Naive B cell (primary cell): ENCODE measurements around the gene KIRREL3. TPM values are rescaled to one million over a fixed set of nuclear protein-coding genes. Genes with fewer than 3 reads are reported as not detected.

Experiments used
- ATAC-seq, 2 donors: fragments of 150-1000 bp; cut with Tn5 transposase; 2 replicates each; pipeline ENCODE4 v1.10.0; 2021; ENCODE audit warnings: low read depth in 2 of 2, mild to moderate bottlenecking in 2 of 2, moderate library complexity in 2 of 2
- DNase-seq: peaks from one replicate; pipeline ENCODE4 v3.0.0; 2022
- H3K27ac Mint-ChIP-seq, 6 donors: one replicate each; pipeline ENCODE4 v1.8.0; 2020 to 2022; ENCODE audit warnings: mild to moderate bottlenecking in 6 of 6, mixed read lengths in 6 of 6, moderate library complexity in 5 of 6, inconsistent platforms in 2 of 6
- H3K27me3 Mint-ChIP-seq, 3 donors: one replicate each; pipeline ENCODE4 v1.8.0; 2021 to 2022; ENCODE audit warnings: mixed read lengths in 3 of 3, mild to moderate bottlenecking in 1 of 3
- H3K36me3 Mint-ChIP-seq, 2 donors: one replicate each; pipeline ENCODE4 v1.8.0; 2020 to 2022; ENCODE audit warnings: mixed read lengths in 2 of 2, inconsistent platforms in 1 of 2, mild to moderate bottlenecking in 1 of 2
- H3K4me1 Mint-ChIP-seq, 3 donors: one replicate each; pipeline ENCODE4 v1.8.0; 2020 to 2022; ENCODE audit warnings: mixed read lengths in 3 of 3, inconsistent platforms in 1 of 3, mild to moderate bottlenecking in 1 of 3, moderate library complexity in 1 of 3
- H3K4me3 Mint-ChIP-seq, 8 donors: one replicate each; pipeline ENCODE4 v1.8.0; 2020 to 2022; ENCODE audit warnings: mild to moderate bottlenecking in 8 of 8, mixed read lengths in 8 of 8, moderate library complexity in 8 of 8, inconsistent platforms in 2 of 8
- H3K9me3 Mint-ChIP-seq, 7 donors: one replicate each; pipeline ENCODE4 v1.8.0; 2020 to 2022; ENCODE audit warnings: mixed read lengths in 7 of 7, mild to moderate bottlenecking in 5 of 7, inconsistent platforms in 2 of 7, moderate library complexity in 1 of 7
- polyA plus RNA-seq, 6 donors: library from polyadenylated mRNA; unstranded; fragments of 300-500 nt; fragmentation: Illumina TruSeq; gene quantifications; one replicate each; pipeline ENCODE4 v1.2.3, GENCODE V29; 2021; ENCODE audit warnings: low read depth in 6 of 6

KIRREL3 gene
- polyA plus RNA-seq, 6 donors from 2014 or later = not detected

DNA sequence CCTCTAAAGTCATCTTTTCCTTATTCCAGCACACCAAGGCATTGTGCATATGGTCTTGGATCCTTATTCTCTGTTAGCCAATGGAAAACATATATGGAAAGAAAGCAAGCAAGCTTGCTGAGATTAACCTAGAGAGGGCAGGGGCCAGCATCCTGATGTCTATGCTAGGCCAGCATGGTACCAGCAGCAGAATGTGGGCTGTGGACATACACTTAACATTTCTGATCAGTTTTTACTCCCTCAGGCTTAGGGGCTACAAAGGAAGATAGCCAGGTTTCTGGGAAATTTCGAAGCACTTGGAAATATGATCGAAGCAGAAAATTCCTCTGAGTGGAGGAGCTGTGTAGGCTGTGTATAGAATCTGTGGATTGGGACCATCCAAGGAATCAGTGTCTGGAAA is 578.1 kb downstream of the KIRREL3 start:
- H3K4me1 Mint-ChIP-seq = peaks cover 17 to 26% (median 22%) of the 10 kb centered on the region in 3 donors
- peaks cover 7 to 12% (median 10%) of the 10 kb centered on the region in 3 donors for H3K27me3 Mint-ChIP-seq
- no peaks in the 10 kb centered on the region for H3K36me3 Mint-ChIP-seq
- H3K27ac Mint-ChIP-seq = peak overlapping the region in 2 of 6 donors; percentile 37 to 50
- ATAC-seq (no peak), DNase-seq (no peak)
- H3K4me3 Mint-ChIP-seq = no peak overlapping the region
- H3K9me3 Mint-ChIP-seq = no peaks in the 10 kb centered on the region

GRCh38 chr11:126421271-126421671 is 579.3 kb downstream of the KIRREL3 start:
- DNase-seq (no peak), ATAC-seq (no peak)
- Mint-ChIP-seq H3K27ac (no peak overlapping the region), H3K9me3 (no peaks in the 10 kb centered on the region), H3K4me3 (no peak overlapping the region), H3K36me3 (no peaks in the 10 kb centered on the region), H3K27me3 (peaks cover 7 to 12% (median 10%) of the 10 kb centered on the region in 3 donors), H3K4me1 (peaks cover 13 to 21% (median 18%) of the 10 kb centered on the region in 3 donors)

DNA sequence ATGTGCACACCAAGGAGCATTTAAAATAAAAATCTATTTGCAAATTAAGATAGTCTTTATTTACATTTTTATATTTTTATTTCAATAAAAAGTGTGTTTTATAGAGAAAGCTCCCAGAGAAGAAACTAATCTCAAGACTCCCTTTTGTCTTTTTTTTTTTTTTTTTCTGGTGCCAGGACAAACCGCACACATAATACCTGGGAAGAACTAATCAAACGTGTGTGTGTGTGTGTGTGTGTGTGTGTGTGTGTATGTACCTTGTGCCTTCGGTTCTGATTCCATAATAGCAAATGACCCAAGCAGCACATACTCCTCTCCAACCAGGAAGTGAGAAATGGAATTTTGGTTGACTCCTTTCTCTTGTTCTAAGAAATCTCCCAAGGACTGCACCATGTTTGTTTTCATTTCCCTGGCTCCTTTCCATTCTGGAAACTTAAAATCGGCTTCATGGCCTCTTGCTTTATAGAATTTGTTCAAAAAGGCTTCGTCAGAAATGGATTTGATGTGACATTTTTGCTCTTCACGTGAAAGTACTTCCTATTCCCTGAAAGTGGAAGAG is 579.8 kb downstream of the KIRREL3 start:
- Mint-ChIP-seq H3K9me3 (no peaks in the 10 kb centered on the region), H3K4me1 (peaks cover 17 to 26% (median 23%) of the 10 kb centered on the region in 3 donors), H3K36me3 (no peaks in the 10 kb centered on the region), H3K27me3 (peaks cover 7 to 12% (median 10%) of the 10 kb centered on the region in 3 donors), H3K4me3 (no peak overlapping the region), H3K27ac (no peak overlapping the region)
- no peak for ATAC-seq
- DNase-seq = no peak

- ATAC-seq (peak; percentile 63 to 66), DNase-seq (peak; percentile 21)
- H3K27ac Mint-ChIP-seq = peak overlapping the region in 2 of 6 donors; percentile 0 to 51
- peaks cover 7 to 10% (median 9%) of the 10 kb centered on the region in 3 donors for H3K27me3 Mint-ChIP-seq
- H3K9me3 Mint-ChIP-seq = no peaks in the 10 kb centered on the region
- peak overlapping the region in 6 of 8 donors; percentile 6 to 63 (median 28) for H3K4me3 Mint-ChIP-seq
- H3K36me3 Mint-ChIP-seq = no peaks in the 10 kb centered on the region
- peaks cover 18 to 27% (median 25%) of the 10 kb centered on the region in 3 donors for H3K4me1 Mint-ChIP-seq
These were observed 580.5 kb downstream of the KIRREL3 start for GRCh38 chr11:126419801-126420697.

DNA sequence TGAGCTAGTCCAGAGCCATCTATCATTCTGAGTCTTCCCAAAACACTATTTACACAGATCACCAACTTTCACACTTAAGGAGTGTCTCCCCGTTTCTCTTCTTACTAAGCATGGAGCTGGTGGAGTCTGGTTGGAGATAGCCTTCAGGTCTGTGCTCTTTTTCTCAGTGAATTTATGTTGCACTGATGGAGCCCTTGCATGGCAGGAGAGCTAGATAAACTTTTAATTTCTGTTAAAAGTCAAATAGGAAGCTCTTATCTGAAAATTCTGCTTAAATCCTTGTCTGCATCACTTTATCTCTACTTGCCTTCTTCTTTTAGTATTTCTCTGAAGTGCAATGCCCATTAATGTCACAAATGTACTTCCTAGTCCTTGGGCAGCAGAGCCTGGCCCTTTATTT is 581.7 kb downstream of the KIRREL3 start:
- DNase-seq = no peak
- Mint-ChIP-seq H3K9me3 (no peaks in the 10 kb centered on the region), H3K36me3 (no peaks in the 10 kb centered on the region), H3K27me3 (peaks cover 3 to 8% (median 7%) of the 10 kb centered on the region in 3 donors), H3K27ac (no peak overlapping the region), H3K4me3 (peak overlapping the region in 1 of 8 donors; percentile 18), H3K4me1 (peaks cover 18 to 27% (median 25%) of the 10 kb centered on the region in 3 donors)
- no peak for ATAC-seq

GRCh38 chr11:126417091-126417862 is 583.3 kb downstream of the KIRREL3 start:
- H3K27me3 Mint-ChIP-seq = peaks cover 0 to 8% (median 7%) of the 10 kb centered on the region in 3 donors
- H3K4me1 Mint-ChIP-seq = peaks cover 18 to 27% (median 25%) of the 10 kb centered on the region in 3 donors
- no peaks in the 10 kb centered on the region for H3K9me3 Mint-ChIP-seq
- peak overlapping the region; percentile 3 to 84 (median 61) for H3K4me3 Mint-ChIP-seq
- DNase-seq (no peak), ATAC-seq (no peak)
- no peaks in the 10 kb centered on the region for H3K36me3 Mint-ChIP-seq
- H3K27ac Mint-ChIP-seq = peak overlapping the region in 1 of 6 donors; percentile 21

GRCh38 chr11:126416542-126417090 is 584.0 kb downstream of the KIRREL3 start:
- H3K4me3 Mint-ChIP-seq = peak overlapping the region; percentile 45 to 84 (median 68)
- DNase-seq = peak; percentile 39
- no peaks in the 10 kb centered on the region for H3K9me3 Mint-ChIP-seq
- no peaks in the 10 kb centered on the region for H3K36me3 Mint-ChIP-seq
- H3K4me1 Mint-ChIP-seq = peaks cover 18 to 27% (median 25%) of the 10 kb centered on the region in 3 donors
- peaks cover 0 to 8% (median 7%) of the 10 kb centered on the region in 3 donors for H3K27me3 Mint-ChIP-seq
- H3K27ac Mint-ChIP-seq = peak overlapping the region in 2 of 6 donors; percentile 21 to 38
- ATAC-seq = peak; percentile 84 to 85

GRCh38 chr11:126415669-126416420 is 584.7 kb downstream of the KIRREL3 start:
- H3K27ac Mint-ChIP-seq = no peak overlapping the region
- no peaks in the 10 kb centered on the region for H3K36me3 Mint-ChIP-seq
- DNase-seq = no peak
- H3K9me3 Mint-ChIP-seq = no peaks in the 10 kb centered on the region
- H3K27me3 Mint-ChIP-seq = peaks cover 0 to 8% (median 7%) of the 10 kb centered on the region in 3 donors
- H3K4me1 Mint-ChIP-seq = peaks cover 17 to 19% (median 19%) of the 10 kb centered on the region in 3 donors
- no peak for ATAC-seq
- H3K4me3 Mint-ChIP-seq = peak overlapping the region; percentile 45 to 77 (median 68)

DNA sequence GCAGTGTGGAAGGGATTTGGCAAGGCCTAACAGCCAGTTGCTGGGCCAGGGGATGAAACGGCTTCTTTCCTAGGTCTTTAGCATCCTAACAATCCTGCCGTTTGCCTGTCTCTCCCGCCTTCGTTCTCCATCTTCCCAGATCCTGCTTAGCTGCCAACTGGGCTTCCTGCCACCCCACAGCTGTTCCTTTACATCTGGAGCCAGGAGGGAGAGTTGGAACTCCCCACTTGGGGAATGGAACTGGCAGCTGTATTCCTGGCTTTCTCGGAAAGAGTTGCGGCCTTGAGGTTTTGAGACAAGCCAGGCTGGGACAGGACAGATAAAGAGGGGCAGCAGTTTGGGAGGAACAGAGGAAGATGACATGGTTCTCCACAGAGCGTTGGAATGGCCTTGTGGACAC is 585.4 kb downstream of the KIRREL3 start:
- Mint-ChIP-seq H3K27ac (no peak overlapping the region), H3K4me3 (peak overlapping the region in 1 of 8 donors; percentile 55)

DNA sequence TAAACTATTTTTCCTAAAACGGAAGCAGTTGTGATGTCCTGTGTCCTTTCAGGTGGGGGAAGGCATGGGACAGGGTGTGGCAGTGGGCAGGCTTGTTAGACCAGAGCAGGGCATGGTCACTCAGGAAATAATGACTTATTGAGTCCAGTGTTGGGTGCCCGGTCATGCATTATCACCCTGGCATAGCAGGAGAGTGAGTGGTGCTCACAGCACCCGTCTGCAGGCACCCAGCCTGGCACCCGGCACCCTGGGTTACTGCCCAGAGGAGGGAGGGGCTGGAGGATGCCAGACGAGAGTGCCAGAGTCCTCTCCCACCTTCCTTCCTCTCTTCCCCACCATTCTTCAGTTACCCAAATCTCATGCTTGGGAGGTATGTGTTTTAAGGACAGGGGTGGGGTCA is 586.0 kb downstream of the KIRREL3 start:
- H3K4me1 Mint-ChIP-seq = peaks cover 6 to 8% (median 8%) of the 10 kb centered on the region in 3 donors
- DNase-seq = no peak
- no peaks in the 10 kb centered on the region for H3K9me3 Mint-ChIP-seq
- H3K27me3 Mint-ChIP-seq = peaks cover 0 to 8% (median 3%) of the 10 kb centered on the region in 3 donors
- no peaks in the 10 kb centered on the region for H3K36me3 Mint-ChIP-seq
- peak overlapping the region in 2 of 8 donors; percentile 4 to 55 for H3K4me3 Mint-ChIP-seq
- ATAC-seq = no peak
- H3K27ac Mint-ChIP-seq = no peak overlapping the region

More for the DNA sequence above, 585.4 kb downstream of the KIRREL3 start:
- Mint-ChIP-seq H3K9me3 (no peaks in the 10 kb centered on the region), H3K4me1 (peaks cover 11 to 13% (median 13%) of the 10 kb centered on the region in 3 donors), H3K36me3 (no peaks in the 10 kb centered on the region), H3K27me3 (peaks cover 0 to 8% (median 3%) of the 10 kb centered on the region in 3 donors)
- ATAC-seq = no peak
- DNase-seq = no peak

GRCh38 chr11:126413843-126414405 is 586.6 kb downstream of the KIRREL3 start:
- DNase-seq (no peak), ATAC-seq (no peak)
- H3K27ac Mint-ChIP-seq = no peak overlapping the region
- peaks cover 0 to 8% (median 3%) of the 10 kb centered on the region in 3 donors for H3K27me3 Mint-ChIP-seq
- H3K4me1 Mint-ChIP-seq = peaks cover 6 to 8% (median 8%) of the 10 kb centered on the region in 3 donors
- H3K9me3 Mint-ChIP-seq = no peaks in the 10 kb centered on the region
- no peak overlapping the region for H3K4me3 Mint-ChIP-seq
- no peaks in the 10 kb centered on the region for H3K36me3 Mint-ChIP-seq

GRCh38 chr11:126413426-126413825 is 587.1 kb downstream of the KIRREL3 start:
- ATAC-seq = no peak
- H3K27me3 Mint-ChIP-seq = peaks cover 0 to 8% (median 0%) of the 10 kb centered on the region in 3 donors
- no peaks in the 10 kb centered on the region for H3K36me3 Mint-ChIP-seq
- H3K9me3 Mint-ChIP-seq = no peaks in the 10 kb centered on the region
- no peak for DNase-seq
- no peak overlapping the region for H3K27ac Mint-ChIP-seq
- H3K4me1 Mint-ChIP-seq = peaks cover 6 to 8% (median 8%) of the 10 kb centered on the region in 3 donors
- H3K4me3 Mint-ChIP-seq = no peak overlapping the region
